ENCODE results near the gene SLAMF6. TPM values are rescaled to one million over a fixed set of nuclear protein-coding genes. Genes with fewer than 3 reads are reported as not detected.

Gene SLAMF6
- total and polyA plus RNA-seq, 2 donors (not counting 1 experiment from before 2014, with no cell fraction given) = not detected

GRCh38 chr1:160544647-160545046 lies 21.6 kb upstream of the SLAMF6 start:
- Histone ChIP-seq H3K9ac (ENCODE audit: insufficient read depth, low read length) (no peak overlapping the region), H3K4me2 (ENCODE audit: extremely low read depth, insufficient read depth, low read length) (no peak overlapping the region), H2AFZ (ENCODE audit: low read length) (no peak overlapping the region), H3K27ac (ENCODE audit: insufficient read depth, low read length) (no peak overlapping the region), H3K27me3 (ENCODE audit: control insufficient read depth, insufficient read depth, low read length) (no peaks in the 10 kb centered on the region), H3K9me3 (ENCODE audit: control insufficient read depth, insufficient read depth, low read depth, low read length) (no peaks in the 10 kb centered on the region), H3K79me2 (ENCODE audit: control insufficient read depth, insufficient read depth, low read length) (no peaks in the 10 kb centered on the region), H3K4me3 (replicated peaks in 1 of 4; ENCODE audit: control extremely low read depth in 1 of 4, insufficient read depth in 1 of 4, low read depth in 3 of 4, low read length in 4 of 4) (no peak overlapping the region), H4K20me1 (ENCODE audit: control insufficient read depth, extremely low read depth, insufficient read depth, low read length) (no peaks in the 10 kb centered on the region), H3K4me1 (ENCODE audit: control insufficient read depth, extremely low read depth, insufficient read depth, low read length) (no peaks in the 10 kb centered on the region), H3K36me3 (ENCODE audit: control insufficient read depth, insufficient read depth, low read length) (no peaks in the 10 kb centered on the region)
- DNase-seq (ENCODE audit: low read depth in 2 of 2) = no peak
- TF ChIP-seq EZH2 (IDR thresholded peaks at IDR 0.05; ENCODE audit: low read length, missing control alignments) (no peak), CTCF (conservative IDR thresholded peaks at IDR 0.05 in 1 of 2, IDR thresholded peaks at IDR 0.05 in 1 of 2; ENCODE audit: low read depth in 1 of 2, low read length in 2 of 2) (peak in 1 of 2 donors; percentile 12)

- DNase-seq (ENCODE audit: low read depth in 2 of 2) = no peak
- no peak overlapping the region for H2AFZ ChIP-seq (ENCODE audit: low read length)
- no peaks in the 10 kb centered on the region for H4K20me1 ChIP-seq (ENCODE audit: control insufficient read depth, extremely low read depth, insufficient read depth, low read length)
- H3K4me3 ChIP-seq (replicated peaks in 1 of 4; ENCODE audit: control extremely low read depth in 1 of 4, insufficient read depth in 1 of 4, low read depth in 3 of 4, low read length in 4 of 4) = no peak overlapping the region
- no peaks in the 10 kb centered on the region for H3K9me3 ChIP-seq (ENCODE audit: control insufficient read depth, insufficient read depth, low read depth, low read length)
- H3K4me1 ChIP-seq (ENCODE audit: control insufficient read depth, extremely low read depth, insufficient read depth, low read length) = no peaks in the 10 kb centered on the region
- no peaks in the 10 kb centered on the region for H3K79me2 ChIP-seq (ENCODE audit: control insufficient read depth, insufficient read depth, low read length)
- no peak overlapping the region for H3K27ac ChIP-seq (ENCODE audit: insufficient read depth, low read length)
- H3K4me2 ChIP-seq (ENCODE audit: extremely low read depth, insufficient read depth, low read length) = no peak overlapping the region
- no peaks in the 10 kb centered on the region for H3K36me3 ChIP-seq (ENCODE audit: control insufficient read depth, insufficient read depth, low read length)
- H3K27me3 ChIP-seq (ENCODE audit: control insufficient read depth, insufficient read depth, low read length) = no peaks in the 10 kb centered on the region
- no peak overlapping the region for H3K9ac ChIP-seq (ENCODE audit: insufficient read depth, low read length)
- TF ChIP-seq CTCF (conservative IDR thresholded peaks at IDR 0.05 in 1 of 2, IDR thresholded peaks at IDR 0.05 in 1 of 2; ENCODE audit: low read depth in 1 of 2, low read length in 2 of 2) (no peak), EZH2 (IDR thresholded peaks at IDR 0.05; ENCODE audit: low read length, missing control alignments) (no peak)
These were observed 19.4 kb upstream of the SLAMF6 start for GRCh38 chr1:160542303-160542945.

GRCh38 chr1:160541622-160542302 lies 18.7 kb upstream of the SLAMF6 start:
- no peaks in the 10 kb centered on the region for H3K4me1 ChIP-seq (ENCODE audit: control insufficient read depth, extremely low read depth, insufficient read depth, low read length)
- no peaks in the 10 kb centered on the region for H3K9me3 ChIP-seq (ENCODE audit: control insufficient read depth, insufficient read depth, low read depth, low read length)
- no peak for DNase-seq (ENCODE audit: low read depth in 2 of 2)
- TF ChIP-seq CTCF (conservative IDR thresholded peaks at IDR 0.05 in 1 of 2, IDR thresholded peaks at IDR 0.05 in 1 of 2; ENCODE audit: low read depth in 1 of 2, low read length in 2 of 2) = no peak
- no peak for TF ChIP-seq EZH2 (IDR thresholded peaks at IDR 0.05; ENCODE audit: low read length, missing control alignments)
- H3K4me2 ChIP-seq (ENCODE audit: extremely low read depth, insufficient read depth, low read length) = no peak overlapping the region
- no peak overlapping the region for H3K9ac ChIP-seq (ENCODE audit: insufficient read depth, low read length)
- H2AFZ ChIP-seq (ENCODE audit: low read length) = no peak overlapping the region
- no peaks in the 10 kb centered on the region for H4K20me1 ChIP-seq (ENCODE audit: control insufficient read depth, extremely low read depth, insufficient read depth, low read length)
- no peaks in the 10 kb centered on the region for H3K36me3 ChIP-seq (ENCODE audit: control insufficient read depth, insufficient read depth, low read length)
- H3K4me3 ChIP-seq (replicated peaks in 1 of 4; ENCODE audit: control extremely low read depth in 1 of 4, insufficient read depth in 1 of 4, low read depth in 3 of 4, low read length in 4 of 4) = no peak overlapping the region
- H3K79me2 ChIP-seq (ENCODE audit: control insufficient read depth, insufficient read depth, low read length) = no peaks in the 10 kb centered on the region
- no peaks in the 10 kb centered on the region for H3K27me3 ChIP-seq (ENCODE audit: control insufficient read depth, insufficient read depth, low read length)
- no peak overlapping the region for H3K27ac ChIP-seq (ENCODE audit: insufficient read depth, low read length)
